GM19025 (cell line): Measurements from ENCODE around the gene TBC1D23.
"Not testable (repeated sequence)": the region's sequence is repeated elsewhere in the genome, so short reads cannot be mapped to it uniquely, and the experiment has no call there.

Experiments used
- ATAC-seq: cut with Tn5 transposase; IDR thresholded peaks from one replicate; pipeline ENCODE4 v1.9.1; 2021; ENCODE audit warnings: mild to moderate bottlenecking, low read depth, moderate library complexity; ENCODE audit not compliant: unreplicated experiment

The TBC1D23 gene

GRCh38 chr3:100289339-100289738 is 28.5 kb downstream of the TBC1D23 start:
- ATAC-seq: no peak

GRCh38 chr3:100295089-100295488 is 34.3 kb downstream of the TBC1D23 start:
- ATAC-seq: no peak

GRCh38 chr3:100297784-100298183 is 37.0 kb downstream of the TBC1D23 start:
- ATAC-seq: no peak

- no peak for ATAC-seq
These were observed 38.2 kb downstream of the TBC1D23 start for GRCh38 chr3:100299016-100299415.

- no peak for ATAC-seq
These were observed 45.9 kb downstream of the TBC1D23 start for GRCh38 chr3:100306695-100307094.

GRCh38 chr3:100310355-100310965 is 49.7 kb downstream of the TBC1D23 start:
- ATAC-seq: no peak

GRCh38 chr3:100311011-100311410 is 50.2 kb downstream of the TBC1D23 start:
- no peak for ATAC-seq

- no peak for ATAC-seq
These were observed 55.9 kb downstream of the TBC1D23 start for GRCh38 chr3:100316641-100317069.

GRCh38 chr3:100317912-100318311 is 57.1 kb downstream of the TBC1D23 start:
- ATAC-seq: no peak

GRCh38 chr3:100319951-100320350 is 59.2 kb downstream of the TBC1D23 start:
- ATAC-seq: no peak

- no peak for ATAC-seq
These were observed 63.3 kb downstream of the TBC1D23 start for GRCh38 chr3:100324044-100324443.

- no peak for ATAC-seq
These were observed 65.0 kb downstream of the TBC1D23 start for GRCh38 chr3:100325827-100326226.

- not testable (repeated sequence) for ATAC-seq
These were observed 66.6 kb downstream of the TBC1D23 start for GRCh38 chr3:100327377-100327776.

GRCh38 chr3:100329800-100330489 is 69.2 kb downstream of the TBC1D23 start:
- ATAC-seq: no peak

- no peak for ATAC-seq
These were observed 69.9 kb downstream of the TBC1D23 start for GRCh38 chr3:100330651-100331050.

- no peak for ATAC-seq
These were observed 70.9 kb downstream of the TBC1D23 start for GRCh38 chr3:100331660-100332059.

GRCh38 chr3:100333051-100333450 is 72.3 kb downstream of the TBC1D23 start:
- ATAC-seq: no peak

GRCh38 chr3:100333970-100334487 is 73.2 kb downstream of the TBC1D23 start:
- ATAC-seq: peak; percentile 12

- ATAC-seq: peak; percentile 98
These were observed 73.9 kb downstream of the TBC1D23 start, which contains the start of gene NIT2 for GRCh38 chr3:100334488-100335351. Gene NIT2 (plus strand): TSS chr3:100334757. CDS start chr3:100334792, 35 bp downstream.

GRCh38 chr3:100335434-100335833 is 74.6 kb downstream of the TBC1D23 start:
- ATAC-seq: no peak

- not testable (repeated sequence) for ATAC-seq
These were observed 75.4 kb downstream of the TBC1D23 start for GRCh38 chr3:100336229-100336628.
